Measurements from ENCODE around the gene GARNL3.

The GARNL3 gene

GRCh38 chr9:127396808-127397645, 132.5 kb downstream of the GARNL3 start, which contains the start of gene SLC2A8:
SLC2A8 (plus strand) TSS chr9:127397169; CDS start chr9:127397231, 62 bp downstream.
- ChIA-PET CTCF (interaction anchor here (0.7 to 1.7 kb wide), 5 partner anchors 10 to 458 kb away, joined by 3 to 4 read pairs (median 4); no protein-coding TSS in a partner anchor), POLR2A (interaction anchor here (0.8 to 1.4 kb wide), 3 partner anchors 9 to 54 kb away, joined by 5 to 6 read pairs (median 5); partner anchors contain the start of genes LRSAM1, RPL12 and ZNF79)
- H3K4me3 ChIP-seq (ENCODE audit: low read depth, low read length) = peak within 1 kb of the TSS; percentile 63
- TF ChIP-seq CTCF (IDR thresholded peaks at IDR 0.05; ENCODE audit: insufficient read depth, low read length, missing control alignments) = peak; percentile 12
- peak; percentile 90 for DNase-seq (ENCODE audit: low read depth, low spot score)

- ChIA-PET CTCF (interaction anchor here (1.1 to 1.7 kb wide), 3 partner anchors 10 to 457 kb away, joined by 3 to 4 read pairs (median 4); no protein-coding TSS in a partner anchor), POLR2A (no interaction called here)
- DNase-seq (ENCODE audit: low read depth, low spot score) = no peak
- H3K4me3 ChIP-seq (ENCODE audit: low read depth, low read length) = peak overlapping the region; percentile 63
- peak; percentile 55 for TF ChIP-seq CTCF (IDR thresholded peaks at IDR 0.05; ENCODE audit: insufficient read depth, low read length, missing control alignments)
Measured at GRCh38 chr9:127397646-127398274, 133.2 kb downstream of the GARNL3 start.

- ChIA-PET CTCF (interaction anchor here (1.1 to 1.3 kb wide), 2 partner anchors 184 to 457 kb away, joined by 3 read pairs; no protein-coding TSS in a partner anchor), POLR2A (no interaction called here)
- DNase-seq (ENCODE audit: low read depth, low spot score) = no peak
- H3K4me3 ChIP-seq (ENCODE audit: low read depth, low read length) = peak overlapping the region; percentile 63
- TF ChIP-seq CTCF (IDR thresholded peaks at IDR 0.05; ENCODE audit: insufficient read depth, low read length, missing control alignments) = no peak
Measured at GRCh38 chr9:127398275-127398647, 133.7 kb downstream of the GARNL3 start.

GRCh38 chr9:127398715-127399400, 134.3 kb downstream of the GARNL3 start:
- TF ChIP-seq CTCF (IDR thresholded peaks at IDR 0.05; ENCODE audit: insufficient read depth, low read length, missing control alignments) = no peak
- no peak overlapping the region for H3K4me3 ChIP-seq (ENCODE audit: low read depth, low read length)
- ChIA-PET CTCF (interaction anchor here (1.1 to 1.3 kb wide), 3 partner anchors 9 to 458 kb away, joined by 3 read pairs; no protein-coding TSS in a partner anchor), POLR2A (no interaction called here)
- no peak for DNase-seq (ENCODE audit: low read depth, low spot score)

GRCh38 chr9:127399736-127400269, 135.2 kb downstream of the GARNL3 start:
- TF ChIP-seq CTCF (IDR thresholded peaks at IDR 0.05; ENCODE audit: insufficient read depth, low read length, missing control alignments) = no peak
- POLR2A ChIA-PET = no interaction called here
- CTCF ChIA-PET = interaction anchor here (1.1 to 1.3 kb wide), 2 partner anchors 10 to 185 kb away, joined by 3 read pairs; no protein-coding TSS in a partner anchor
- no peak overlapping the region for H3K4me3 ChIP-seq (ENCODE audit: low read depth, low read length)
- DNase-seq (ENCODE audit: low read depth, low spot score) = no peak
